ENCODE data around the gene PTK7. TPM values are rescaled to one million over a fixed set of nuclear protein-coding genes. Genes with fewer than 3 reads are reported as not detected.

The PTK7 gene
- total RNA-seq, 1 donor from 2014 or later, result 155 TPM

DNA sequence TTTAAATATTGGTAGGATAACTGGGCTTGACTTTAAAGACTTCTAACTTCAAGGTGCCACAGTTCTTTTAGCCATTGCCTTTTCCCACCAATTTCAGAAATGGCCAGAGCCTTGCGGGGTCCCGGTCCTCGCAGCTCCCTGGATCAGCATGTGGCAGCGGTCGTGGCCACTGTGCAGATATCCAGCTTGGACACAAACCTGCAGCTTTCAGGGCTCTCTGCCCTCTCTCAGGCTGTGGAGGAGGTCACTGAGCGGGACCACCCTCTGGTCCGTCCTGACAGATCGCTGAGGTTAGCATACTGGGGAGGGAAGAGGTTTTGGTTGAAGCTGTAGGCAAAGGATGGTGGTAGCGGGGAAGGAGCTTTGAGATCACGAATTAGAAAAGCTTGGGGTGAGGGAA is 112.3 kb downstream of the PTK7 start:
- Mint-ChIP-seq H3K4me1 (ENCODE audit: unreplicated experiment) (peaks cover under 1% of the 10 kb centered on the region), H3K36me3 (peaks cover 15% of the 10 kb centered on the region), H3K9me3 (no peaks in the 10 kb centered on the region), H3K27ac (no peak overlapping the region), H3K4me3 (no peak overlapping the region), H3K27me3 (no peaks in the 10 kb centered on the region)
- DNase-seq (ENCODE audit: extremely low spot score, unreplicated experiment), result no peak
- TF ChIP-seq, protein P1, sequence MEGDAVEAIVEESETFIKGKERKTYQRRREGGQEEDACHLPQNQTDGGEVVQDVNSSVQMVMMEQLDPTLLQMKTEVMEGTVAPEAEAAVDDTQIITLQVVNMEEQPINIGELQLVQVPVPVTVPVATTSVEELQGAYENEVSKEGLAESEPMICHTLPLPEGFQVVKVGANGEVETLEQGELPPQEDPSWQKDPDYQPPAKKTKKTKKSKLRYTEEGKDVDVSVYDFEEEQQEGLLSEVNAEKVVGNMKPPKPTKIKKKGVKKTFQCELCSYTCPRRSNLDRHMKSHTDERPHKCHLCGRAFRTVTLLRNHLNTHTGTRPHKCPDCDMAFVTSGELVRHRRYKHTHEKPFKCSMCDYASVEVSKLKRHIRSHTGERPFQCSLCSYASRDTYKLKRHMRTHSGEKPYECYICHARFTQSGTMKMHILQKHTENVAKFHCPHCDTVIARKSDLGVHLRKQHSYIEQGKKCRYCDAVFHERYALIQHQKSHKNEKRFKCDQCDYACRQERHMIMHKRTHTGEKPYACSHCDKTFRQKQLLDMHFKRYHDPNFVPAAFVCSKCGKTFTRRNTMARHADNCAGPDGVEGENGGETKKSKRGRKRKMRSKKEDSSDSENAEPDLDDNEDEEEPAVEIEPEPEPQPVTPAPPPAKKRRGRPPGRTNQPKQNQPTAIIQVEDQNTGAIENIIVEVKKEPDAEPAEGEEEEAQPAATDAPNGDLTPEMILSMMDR (conservative IDR thresholded peaks at IDR 0.05), result no peak

DNA sequence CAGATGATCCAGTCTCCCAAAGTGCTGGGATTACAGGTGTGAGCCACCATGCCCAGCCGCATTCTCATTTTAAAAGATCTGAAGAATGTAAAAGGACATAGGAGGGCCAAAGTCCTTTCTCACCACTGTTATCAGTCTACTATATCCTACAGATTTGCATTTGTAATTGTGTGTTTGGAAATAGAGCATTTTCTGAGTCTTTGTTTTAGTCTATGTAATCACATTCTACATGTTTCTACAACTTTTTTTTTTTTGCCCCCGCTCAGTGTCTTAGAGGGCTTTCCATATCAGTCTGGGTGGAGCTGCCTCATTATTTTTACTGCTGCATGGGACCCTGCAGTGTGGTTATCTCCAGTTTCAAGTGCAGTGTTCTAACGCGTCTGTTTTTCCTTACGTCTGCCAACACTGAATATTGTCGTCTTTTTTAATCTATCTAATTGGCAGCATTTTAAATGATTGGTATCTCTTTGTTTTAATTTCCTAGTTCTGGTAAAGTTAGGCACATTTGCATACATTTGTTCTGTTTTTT is 113.7 kb downstream of the PTK7 start:
- peaks cover 18% of the 10 kb centered on the region for H3K36me3 Mint-ChIP-seq
- no peak for DNase-seq (ENCODE audit: extremely low spot score, unreplicated experiment)
- no peak overlapping the region for H3K4me3 Mint-ChIP-seq
- no peaks in the 10 kb centered on the region for H3K9me3 Mint-ChIP-seq
- no peaks in the 10 kb centered on the region for H3K4me1 Mint-ChIP-seq (ENCODE audit: unreplicated experiment)
- no peaks in the 10 kb centered on the region for H3K27me3 Mint-ChIP-seq
- TF ChIP-seq, protein P1 (conservative IDR thresholded peaks at IDR 0.05), result no peak
- no peak overlapping the region for H3K27ac Mint-ChIP-seq

DNA sequence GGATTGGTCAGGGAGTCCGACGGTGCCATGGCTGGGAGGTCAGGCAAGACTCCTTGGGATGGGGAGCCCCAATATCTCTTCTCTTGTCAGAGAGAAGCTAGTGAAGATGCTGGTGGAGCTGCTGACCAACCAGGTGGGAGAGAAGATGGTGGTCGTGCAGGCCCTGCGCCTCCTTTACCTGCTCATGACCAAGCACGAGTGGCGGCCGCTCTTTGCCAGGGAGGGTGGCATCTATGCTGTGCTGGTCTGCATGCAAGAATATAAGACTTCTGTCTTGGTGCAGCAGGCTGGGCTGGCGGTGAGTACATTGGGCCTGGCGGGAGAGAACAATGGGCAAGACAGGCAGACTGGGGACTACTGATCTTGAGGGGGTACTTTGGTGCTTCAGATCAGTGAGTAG is 116.8 kb downstream of the PTK7 start:
- H3K27ac Mint-ChIP-seq, result no peak overlapping the region

DNA sequence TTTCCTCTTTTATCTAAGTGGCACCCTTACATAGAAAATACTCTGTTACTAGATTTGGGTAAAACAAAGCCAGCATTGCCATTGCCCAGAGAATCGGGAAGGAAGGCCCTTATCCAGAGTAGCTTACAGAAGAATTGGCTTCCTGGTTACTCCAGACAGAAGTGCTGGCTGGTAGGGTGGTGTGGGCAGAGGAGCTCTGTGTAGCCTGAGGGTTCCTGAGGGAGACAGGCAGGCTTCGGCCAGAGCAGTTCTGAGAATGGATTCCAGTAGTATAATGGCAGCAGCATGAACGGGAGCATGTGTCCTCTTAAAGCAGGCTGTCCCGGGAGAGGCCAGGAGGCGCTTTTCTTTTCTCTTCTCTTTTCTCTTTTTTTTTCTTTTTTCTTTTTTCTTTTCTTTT is 117.8 kb downstream of the PTK7 start:
- TF ChIP-seq, protein P1 (conservative IDR thresholded peaks at IDR 0.05), result no peak
- Mint-ChIP-seq H3K27ac (no peak overlapping the region), H3K4me3 (no peak overlapping the region), H3K9me3 (no peaks in the 10 kb centered on the region), H3K27me3 (no peaks in the 10 kb centered on the region), H3K36me3 (peaks cover 23% of the 10 kb centered on the region), H3K4me1 (ENCODE audit: unreplicated experiment) (no peaks in the 10 kb centered on the region)
- DNase-seq (ENCODE audit: extremely low spot score, unreplicated experiment), result no peak

More for the DNA sequence above, 116.8 kb downstream of the PTK7 start:
- Mint-ChIP-seq H3K36me3 (peaks cover 23% of the 10 kb centered on the region), H3K4me3 (no peak overlapping the region), H3K4me1 (ENCODE audit: unreplicated experiment) (no peaks in the 10 kb centered on the region), H3K9me3 (no peaks in the 10 kb centered on the region), H3K27me3 (no peaks in the 10 kb centered on the region)
- DNase-seq (ENCODE audit: extremely low spot score, unreplicated experiment), result no peak
- TF ChIP-seq, protein P1 (conservative IDR thresholded peaks at IDR 0.05), result no peak

DNA sequence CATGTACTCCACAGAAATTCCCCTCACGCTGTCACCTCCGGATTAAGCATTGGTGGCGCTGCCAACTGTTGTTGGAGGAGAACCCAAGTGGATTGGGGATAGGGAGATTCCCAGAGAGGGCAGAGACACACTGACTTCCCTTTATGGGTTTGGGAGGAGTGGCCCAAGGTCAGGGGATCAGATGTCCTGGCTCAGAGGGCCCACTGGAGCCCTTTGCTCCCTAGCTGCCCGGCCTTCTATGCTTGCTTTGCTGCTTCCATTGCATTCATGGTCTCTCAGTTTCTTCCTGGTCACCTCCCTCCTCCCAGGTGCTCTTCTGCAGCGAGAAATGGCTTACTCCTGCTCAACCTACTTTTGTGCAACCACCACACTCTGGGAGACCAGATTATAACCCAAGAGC is 120.2 kb downstream of the PTK7 start:
- H3K4me3 Mint-ChIP-seq, result no peak overlapping the region
- TF ChIP-seq, protein P1 (conservative IDR thresholded peaks at IDR 0.05), result no peak
- no peak overlapping the region for H3K27ac Mint-ChIP-seq
- no peaks in the 10 kb centered on the region for H3K9me3 Mint-ChIP-seq
- H3K27me3 Mint-ChIP-seq, result no peaks in the 10 kb centered on the region
- DNase-seq (ENCODE audit: extremely low spot score, unreplicated experiment), result no peak
- peaks cover 31% of the 10 kb centered on the region for H3K36me3 Mint-ChIP-seq
- no peaks in the 10 kb centered on the region for H3K4me1 Mint-ChIP-seq (ENCODE audit: unreplicated experiment)

DNA sequence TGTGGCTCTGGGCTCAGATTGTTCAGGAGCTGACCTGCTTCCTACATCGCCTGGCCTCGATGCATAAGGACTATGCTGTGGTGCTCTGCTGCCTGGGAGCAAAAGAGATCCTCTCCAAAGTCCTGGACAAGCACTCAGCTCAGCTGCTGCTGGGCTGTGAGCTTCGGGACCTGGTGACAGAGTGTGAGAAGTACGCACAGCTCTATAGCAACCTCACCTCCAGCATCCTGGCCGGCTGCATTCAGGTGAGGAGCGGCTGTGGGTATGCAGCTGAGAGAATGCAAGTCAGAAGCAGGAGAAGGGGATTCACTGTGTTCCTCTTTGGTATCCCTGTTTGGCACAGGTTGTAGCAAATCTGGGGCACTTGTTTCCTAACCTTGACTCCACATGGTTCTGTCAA is 123.8 kb downstream of the PTK7 start:
- TF ChIP-seq, protein P1 (conservative IDR thresholded peaks at IDR 0.05), result no peak
- Mint-ChIP-seq H3K4me1 (ENCODE audit: unreplicated experiment) (no peaks in the 10 kb centered on the region), H3K27me3 (no peaks in the 10 kb centered on the region), H3K36me3 (peaks cover 28% of the 10 kb centered on the region), H3K4me3 (no peak overlapping the region), H3K9me3 (no peaks in the 10 kb centered on the region), H3K27ac (no peak overlapping the region)
- no peak for DNase-seq (ENCODE audit: extremely low spot score, unreplicated experiment)
